ENCODE data around the gene CNIH1.
A peak's percentile ranks its signal among the peaks of the same experiment; 100 is the strongest.

Gene CNIH1

DNA sequence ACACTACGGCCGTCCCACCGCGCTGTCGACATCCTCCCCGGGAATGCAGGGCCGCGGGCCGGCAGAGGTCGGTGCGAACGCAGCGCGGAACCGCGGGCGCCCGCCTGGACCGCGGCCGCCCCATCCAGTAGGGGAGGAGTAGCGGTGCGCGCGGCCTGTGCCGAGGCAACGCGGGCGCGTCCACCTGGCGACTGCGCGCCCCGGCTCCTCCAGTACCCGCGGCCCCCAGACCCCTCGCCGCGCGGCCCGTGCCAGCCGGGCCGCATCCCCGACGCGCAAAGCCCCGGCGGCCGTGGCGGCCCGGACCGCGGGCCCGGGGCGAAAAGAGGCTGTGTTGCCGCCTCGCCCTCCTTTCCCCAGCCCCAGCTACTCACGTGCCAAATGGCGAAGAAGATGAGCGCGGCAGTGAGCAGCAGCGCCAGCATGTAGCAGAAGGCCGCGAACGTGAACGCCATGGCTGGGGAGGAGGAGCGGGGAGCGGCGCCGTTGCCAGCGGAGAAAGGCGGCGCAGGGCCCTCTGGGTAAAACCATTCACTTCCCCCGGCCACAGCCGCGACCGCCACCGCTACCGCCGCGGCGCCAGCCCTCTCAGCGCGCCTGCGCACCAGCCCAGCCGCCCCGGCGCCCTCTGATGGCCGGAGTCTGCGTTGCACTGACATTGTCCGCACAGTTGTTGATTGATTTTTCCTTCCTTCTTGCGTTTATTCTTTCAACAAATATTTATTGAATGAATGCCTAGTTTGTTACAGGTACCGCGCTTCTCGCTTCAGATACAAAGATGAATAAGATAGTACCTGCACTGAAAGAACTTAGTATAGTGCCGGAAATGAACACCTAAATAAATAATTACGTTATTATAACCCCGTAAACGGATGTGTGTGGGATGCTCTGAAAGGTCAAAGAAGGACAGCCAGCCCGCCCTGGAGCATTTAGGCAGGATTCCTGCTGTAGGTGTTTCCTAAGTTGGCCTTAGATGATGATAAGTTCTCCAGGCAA, at the start of gene CNIH1:
Gene CNIH1 (minus strand): TSS at position 502 of the 996 bp plus-strand sequence. CDS start 47 bp downstream, at position 455.
- DNase-seq (ENCODE audit: low read depth): peak; percentile 93
- H3K4me3 ChIP-seq (ENCODE audit: low read depth, low read length): peak within 1 kb of the TSS; percentile 85
- TF ChIP-seq, protein P1, sequence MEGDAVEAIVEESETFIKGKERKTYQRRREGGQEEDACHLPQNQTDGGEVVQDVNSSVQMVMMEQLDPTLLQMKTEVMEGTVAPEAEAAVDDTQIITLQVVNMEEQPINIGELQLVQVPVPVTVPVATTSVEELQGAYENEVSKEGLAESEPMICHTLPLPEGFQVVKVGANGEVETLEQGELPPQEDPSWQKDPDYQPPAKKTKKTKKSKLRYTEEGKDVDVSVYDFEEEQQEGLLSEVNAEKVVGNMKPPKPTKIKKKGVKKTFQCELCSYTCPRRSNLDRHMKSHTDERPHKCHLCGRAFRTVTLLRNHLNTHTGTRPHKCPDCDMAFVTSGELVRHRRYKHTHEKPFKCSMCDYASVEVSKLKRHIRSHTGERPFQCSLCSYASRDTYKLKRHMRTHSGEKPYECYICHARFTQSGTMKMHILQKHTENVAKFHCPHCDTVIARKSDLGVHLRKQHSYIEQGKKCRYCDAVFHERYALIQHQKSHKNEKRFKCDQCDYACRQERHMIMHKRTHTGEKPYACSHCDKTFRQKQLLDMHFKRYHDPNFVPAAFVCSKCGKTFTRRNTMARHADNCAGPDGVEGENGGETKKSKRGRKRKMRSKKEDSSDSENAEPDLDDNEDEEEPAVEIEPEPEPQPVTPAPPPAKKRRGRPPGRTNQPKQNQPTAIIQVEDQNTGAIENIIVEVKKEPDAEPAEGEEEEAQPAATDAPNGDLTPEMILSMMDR (conservative IDR thresholded peaks at IDR 0.05; ENCODE audit: low read depth, low read length): peak; percentile 73

DNA sequence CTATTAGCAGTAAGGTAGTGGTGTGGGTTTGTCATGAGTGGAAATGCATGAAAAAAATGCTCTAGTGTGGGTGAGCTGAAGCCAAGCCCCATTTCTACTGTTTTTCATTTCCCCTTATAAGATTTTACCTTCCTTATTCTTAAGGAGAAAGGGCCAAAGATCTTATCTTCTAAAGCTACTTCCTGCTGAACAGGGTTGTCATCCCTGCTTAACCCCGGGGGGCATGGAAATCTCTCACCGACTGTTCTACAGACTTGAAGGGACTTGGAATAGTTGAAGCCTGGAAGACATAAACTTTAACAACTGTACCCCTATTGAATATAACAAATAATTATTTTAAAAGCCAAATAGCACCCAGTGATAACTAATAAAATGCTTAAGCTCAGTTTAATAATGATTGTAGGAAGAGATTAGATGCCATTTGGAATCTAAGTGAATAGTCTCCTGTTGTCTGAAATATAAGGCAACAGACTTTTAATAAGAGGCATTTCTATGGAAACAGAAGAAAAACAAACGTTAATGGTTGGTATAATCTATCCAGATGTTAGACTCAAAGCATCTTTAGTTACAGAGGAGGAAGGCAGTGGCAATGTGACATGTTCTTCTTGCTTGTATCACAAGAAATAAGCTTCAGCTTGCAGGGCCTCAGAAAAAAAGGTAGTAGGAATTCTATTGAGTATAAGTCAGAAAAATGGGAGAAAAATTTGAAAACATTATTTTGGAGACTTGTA, 49.4 kb upstream of the CNIH1 start:
- TF ChIP-seq, protein P1 (conservative IDR thresholded peaks at IDR 0.05; ENCODE audit: low read depth, low read length): no peak
- H3K4me3 ChIP-seq (ENCODE audit: low read depth, low read length): no peak overlapping the region
- DNase-seq (ENCODE audit: low read depth): no peak

DNA sequence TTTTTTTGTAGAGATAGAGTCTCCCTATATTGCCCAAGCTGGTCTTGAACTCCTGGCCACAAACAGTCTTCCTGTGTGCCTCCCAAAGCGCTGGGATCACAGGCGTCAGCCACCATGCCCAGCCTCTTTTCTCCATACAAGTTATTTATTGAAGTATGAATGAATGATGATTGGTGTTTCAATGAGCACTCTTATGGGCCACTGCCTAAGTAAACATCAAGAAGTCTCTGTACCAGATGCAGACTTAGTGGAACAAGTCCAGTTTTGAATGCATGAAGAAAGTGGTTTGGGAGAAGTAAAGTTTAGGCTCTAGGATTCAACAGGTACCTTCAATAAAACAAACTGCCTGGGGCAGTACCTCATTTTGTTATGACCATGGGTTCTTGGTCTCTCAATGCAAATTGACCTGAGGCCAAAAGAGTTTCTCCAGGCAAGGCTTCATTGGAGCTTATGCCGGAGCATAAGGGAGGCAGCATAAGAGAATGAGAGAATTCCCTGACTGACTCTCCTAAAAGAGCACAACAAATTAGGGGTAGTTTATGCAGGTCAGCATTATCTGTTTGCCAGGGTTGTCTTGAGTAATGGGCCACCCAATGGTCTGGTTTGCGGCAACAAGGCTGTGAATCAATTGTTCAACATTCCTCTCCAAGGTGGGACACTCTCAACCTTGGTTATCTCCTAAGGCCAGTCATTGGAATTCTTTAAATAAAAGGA, 48.7 kb upstream of the CNIH1 start:
- DNase-seq (ENCODE audit: low read depth): no peak
- H3K4me3 ChIP-seq (ENCODE audit: low read depth, low read length): no peak overlapping the region
- TF ChIP-seq, protein P1 (conservative IDR thresholded peaks at IDR 0.05; ENCODE audit: low read depth, low read length): no peak

DNA sequence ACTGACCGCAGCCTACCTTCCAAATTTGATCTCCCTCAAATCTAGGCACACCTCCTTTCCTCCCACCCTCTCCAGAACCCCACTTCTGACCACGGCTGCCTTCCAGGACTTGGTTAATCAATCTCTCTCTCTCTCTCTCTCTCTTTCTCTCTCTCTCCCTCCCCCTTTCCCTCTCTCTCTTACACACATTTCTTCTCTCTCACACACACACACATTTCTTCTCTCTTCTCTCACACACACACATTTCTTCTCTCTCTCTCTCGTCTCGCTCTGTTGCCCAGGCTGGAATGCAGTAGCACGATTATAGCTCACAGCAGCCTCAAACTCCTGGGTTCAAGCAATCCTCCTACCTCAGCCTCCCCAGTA, 48.1 kb upstream of the CNIH1 start:
- TF ChIP-seq, protein P1 (conservative IDR thresholded peaks at IDR 0.05; ENCODE audit: low read depth, low read length): no peak
- DNase-seq (ENCODE audit: low read depth): no peak
- peak overlapping the region; percentile 92 for H3K4me3 ChIP-seq (ENCODE audit: low read depth, low read length)

DNA sequence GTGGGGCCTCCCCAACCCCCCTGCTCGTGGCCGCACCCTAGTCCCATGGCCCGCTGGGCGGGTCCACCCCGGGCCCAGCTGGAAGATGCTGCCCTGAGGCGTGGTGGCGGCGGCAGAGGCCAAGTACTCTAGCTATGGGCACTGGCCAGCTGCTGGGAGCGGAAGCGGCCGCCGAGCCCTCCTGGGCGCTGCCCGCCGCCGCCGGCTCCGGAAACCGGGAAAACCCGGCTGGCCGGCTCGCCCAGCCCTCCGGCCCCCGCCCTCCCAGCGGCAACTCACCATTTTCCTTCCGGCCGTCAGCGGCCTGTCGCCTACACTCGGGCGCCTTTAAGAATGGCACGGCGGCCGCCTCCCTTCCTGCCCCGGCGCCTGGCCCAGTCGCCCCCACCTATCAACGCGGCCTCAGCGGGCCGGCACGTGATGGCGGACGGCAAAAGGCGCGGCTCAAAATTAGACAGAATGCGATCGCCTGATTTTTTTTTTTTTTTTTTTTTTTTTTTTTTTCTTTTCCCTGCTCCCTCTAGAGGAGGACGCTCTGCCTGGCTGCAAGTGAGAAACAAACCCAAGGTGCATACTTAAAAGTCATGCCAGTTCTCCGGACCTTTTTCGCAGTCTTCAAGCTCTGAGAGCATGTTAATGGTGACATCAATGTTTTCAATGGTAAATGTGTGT, 47.6 kb upstream of the CNIH1 start, which contains the start of gene GMFB:
Gene GMFB (minus strand): TSS at position 335 of the 672 bp plus-strand sequence. CDS start 53 bp downstream, at position 282.
- TF ChIP-seq, protein P1 (conservative IDR thresholded peaks at IDR 0.05; ENCODE audit: low read depth, low read length): peak; percentile 61
- peak within 1 kb of the TSS; percentile 92 for H3K4me3 ChIP-seq (ENCODE audit: low read depth, low read length)
- peak; percentile 94 for DNase-seq (ENCODE audit: low read depth)

DNA sequence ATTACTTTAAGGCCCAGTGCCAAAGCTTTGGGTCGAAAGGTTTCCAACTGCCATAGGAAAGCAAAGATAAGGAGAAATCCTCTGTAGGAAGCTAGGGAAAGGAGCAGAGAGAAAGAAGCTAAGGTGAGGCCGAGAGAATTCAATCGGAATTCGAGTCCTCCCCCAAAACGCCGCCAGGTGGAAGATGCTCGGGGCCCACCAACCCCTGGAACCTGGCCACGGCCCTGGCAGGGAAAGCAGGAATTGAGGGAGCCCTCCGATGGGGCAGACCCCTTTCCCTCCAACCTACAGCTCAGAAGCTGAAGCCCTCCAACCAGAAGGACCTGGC, 47.1 kb upstream of the CNIH1 start:
- DNase-seq (ENCODE audit: low read depth): no peak

More for the DNA sequence above, 47.1 kb upstream of the CNIH1 start:
- TF ChIP-seq, protein P1 (conservative IDR thresholded peaks at IDR 0.05; ENCODE audit: low read depth, low read length): peak; percentile 28
- H3K4me3 ChIP-seq (ENCODE audit: low read depth, low read length): peak overlapping the region; percentile 92

Data from choroid plexus epithelial cell (primary cell).